ENCODE results near the gene MCC.

GRCh38 chr5:113153512-113154097 lies 334.6 kb downstream of the MCC start:
- TF ChIP-seq CTCF (IDR thresholded peaks at IDR 0.05) (no peak), EZH2 (IDR thresholded peaks at IDR 0.05) (no peak), EZH2phosphoT487 (IDR thresholded peaks at IDR 0.05) (no peak)
